ENCODE results near the gene TMEM135.
"Not testable (repeated sequence)": the region's sequence is repeated elsewhere in the genome, so short reads cannot be mapped to it uniquely, and the experiment has no call there.

TMEM135 gene

DNA sequence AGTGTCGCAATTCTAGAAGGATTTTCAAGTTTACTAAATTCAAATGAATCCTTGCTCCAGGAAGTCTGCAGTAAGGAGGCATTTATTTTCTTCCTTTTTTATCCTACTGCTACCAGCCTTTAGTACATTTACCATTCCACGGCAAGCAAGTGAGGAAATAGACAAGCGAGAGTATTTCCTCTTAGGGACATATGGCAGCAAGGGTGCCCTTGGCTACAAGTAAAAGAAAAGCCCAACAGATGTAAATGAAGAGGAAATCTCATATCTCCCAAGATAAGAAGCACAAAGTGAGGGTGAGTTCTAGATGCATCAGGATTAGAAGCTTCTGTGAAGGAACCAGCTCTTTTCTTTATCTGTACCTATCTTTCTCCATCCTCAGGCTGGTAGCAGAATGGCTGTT is 44.7 kb upstream of the TMEM135 start:
- H3K4me3 ChIP-seq (ENCODE audit: low read depth, low read length) = no peak overlapping the region
- DNase-seq = no peak
- H3K36me3 ChIP-seq = no peaks in the 10 kb centered on the region
- TF ChIP-seq, protein P1, sequence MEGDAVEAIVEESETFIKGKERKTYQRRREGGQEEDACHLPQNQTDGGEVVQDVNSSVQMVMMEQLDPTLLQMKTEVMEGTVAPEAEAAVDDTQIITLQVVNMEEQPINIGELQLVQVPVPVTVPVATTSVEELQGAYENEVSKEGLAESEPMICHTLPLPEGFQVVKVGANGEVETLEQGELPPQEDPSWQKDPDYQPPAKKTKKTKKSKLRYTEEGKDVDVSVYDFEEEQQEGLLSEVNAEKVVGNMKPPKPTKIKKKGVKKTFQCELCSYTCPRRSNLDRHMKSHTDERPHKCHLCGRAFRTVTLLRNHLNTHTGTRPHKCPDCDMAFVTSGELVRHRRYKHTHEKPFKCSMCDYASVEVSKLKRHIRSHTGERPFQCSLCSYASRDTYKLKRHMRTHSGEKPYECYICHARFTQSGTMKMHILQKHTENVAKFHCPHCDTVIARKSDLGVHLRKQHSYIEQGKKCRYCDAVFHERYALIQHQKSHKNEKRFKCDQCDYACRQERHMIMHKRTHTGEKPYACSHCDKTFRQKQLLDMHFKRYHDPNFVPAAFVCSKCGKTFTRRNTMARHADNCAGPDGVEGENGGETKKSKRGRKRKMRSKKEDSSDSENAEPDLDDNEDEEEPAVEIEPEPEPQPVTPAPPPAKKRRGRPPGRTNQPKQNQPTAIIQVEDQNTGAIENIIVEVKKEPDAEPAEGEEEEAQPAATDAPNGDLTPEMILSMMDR (IDR thresholded peaks at IDR 0.05; ENCODE audit: low read depth, low read length) = no peak
- no peaks in the 10 kb centered on the region for H3K9me3 ChIP-seq (ENCODE audit: severe bottlenecking)
- no peaks in the 10 kb centered on the region for H3K27me3 ChIP-seq (ENCODE audit: insufficient read depth, low read depth, severe bottlenecking)
- no peak overlapping the region for H3K27ac ChIP-seq

DNA sequence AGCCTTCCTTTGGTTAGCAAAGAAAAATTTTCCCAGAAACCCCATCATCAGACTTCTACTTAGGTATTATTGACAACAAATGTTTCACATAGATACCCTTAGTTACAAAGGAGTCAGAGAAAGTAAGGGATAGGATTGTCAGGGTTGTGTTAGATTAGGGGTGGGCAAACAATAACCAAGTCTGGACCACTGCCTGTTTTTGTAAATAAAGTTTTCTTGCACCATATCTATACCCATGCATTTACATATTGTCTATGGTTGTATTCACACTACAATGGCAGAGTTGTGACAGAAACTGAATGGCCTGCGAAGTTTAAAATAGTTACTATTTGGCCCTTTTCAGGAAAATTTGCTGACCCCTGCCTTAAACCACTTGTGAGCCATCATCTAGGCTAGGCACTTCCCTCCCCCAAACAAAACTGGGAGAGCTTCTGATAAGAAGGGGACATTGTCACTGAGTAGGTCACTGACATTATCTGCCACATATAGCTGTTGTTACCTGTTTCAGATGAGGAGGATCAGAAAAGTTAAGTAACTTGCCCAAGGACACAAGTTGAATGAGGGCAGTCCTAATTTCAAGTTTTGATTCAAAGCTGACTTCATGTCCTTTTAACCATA is 40.7 kb upstream of the TMEM135 start:
- H3K36me3 ChIP-seq = no peaks in the 10 kb centered on the region
- no peak for DNase-seq
- no peak overlapping the region for H3K4me3 ChIP-seq (ENCODE audit: low read depth, low read length)
- no peaks in the 10 kb centered on the region for H3K9me3 ChIP-seq (ENCODE audit: severe bottlenecking)
- no peak overlapping the region for H3K27ac ChIP-seq
- H3K27me3 ChIP-seq (ENCODE audit: insufficient read depth, low read depth, severe bottlenecking) = no peaks in the 10 kb centered on the region
- TF ChIP-seq, protein P1 (IDR thresholded peaks at IDR 0.05; ENCODE audit: low read depth, low read length) = no peak

DNA sequence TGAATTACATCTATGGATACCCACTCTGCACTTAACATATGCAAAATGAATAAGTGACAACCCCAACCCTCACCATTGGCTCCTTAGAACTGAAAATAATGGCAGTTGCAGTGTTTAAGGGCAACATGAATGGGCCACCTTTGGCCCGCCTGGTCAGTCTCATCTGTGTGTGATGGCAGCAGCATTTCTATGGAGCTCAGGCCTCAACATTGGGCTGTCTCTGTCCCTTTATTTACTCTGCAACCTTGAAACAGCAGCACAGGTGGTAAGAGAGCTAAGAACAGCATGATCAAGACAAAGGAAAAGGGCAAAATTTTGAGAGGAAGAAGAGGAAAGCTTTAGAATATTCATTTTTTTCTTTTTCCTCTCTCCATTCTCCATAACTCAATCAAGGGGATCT is 38.3 kb upstream of the TMEM135 start:
- H3K27ac ChIP-seq = no peak overlapping the region
- H3K36me3 ChIP-seq = no peaks in the 10 kb centered on the region
- no peaks in the 10 kb centered on the region for H3K27me3 ChIP-seq (ENCODE audit: insufficient read depth, low read depth, severe bottlenecking)
- H3K4me3 ChIP-seq (ENCODE audit: low read depth, low read length) = no peak overlapping the region
- TF ChIP-seq, protein P1 (IDR thresholded peaks at IDR 0.05; ENCODE audit: low read depth, low read length) = no peak
- no peak for DNase-seq
- no peaks in the 10 kb centered on the region for H3K9me3 ChIP-seq (ENCODE audit: severe bottlenecking)

DNA sequence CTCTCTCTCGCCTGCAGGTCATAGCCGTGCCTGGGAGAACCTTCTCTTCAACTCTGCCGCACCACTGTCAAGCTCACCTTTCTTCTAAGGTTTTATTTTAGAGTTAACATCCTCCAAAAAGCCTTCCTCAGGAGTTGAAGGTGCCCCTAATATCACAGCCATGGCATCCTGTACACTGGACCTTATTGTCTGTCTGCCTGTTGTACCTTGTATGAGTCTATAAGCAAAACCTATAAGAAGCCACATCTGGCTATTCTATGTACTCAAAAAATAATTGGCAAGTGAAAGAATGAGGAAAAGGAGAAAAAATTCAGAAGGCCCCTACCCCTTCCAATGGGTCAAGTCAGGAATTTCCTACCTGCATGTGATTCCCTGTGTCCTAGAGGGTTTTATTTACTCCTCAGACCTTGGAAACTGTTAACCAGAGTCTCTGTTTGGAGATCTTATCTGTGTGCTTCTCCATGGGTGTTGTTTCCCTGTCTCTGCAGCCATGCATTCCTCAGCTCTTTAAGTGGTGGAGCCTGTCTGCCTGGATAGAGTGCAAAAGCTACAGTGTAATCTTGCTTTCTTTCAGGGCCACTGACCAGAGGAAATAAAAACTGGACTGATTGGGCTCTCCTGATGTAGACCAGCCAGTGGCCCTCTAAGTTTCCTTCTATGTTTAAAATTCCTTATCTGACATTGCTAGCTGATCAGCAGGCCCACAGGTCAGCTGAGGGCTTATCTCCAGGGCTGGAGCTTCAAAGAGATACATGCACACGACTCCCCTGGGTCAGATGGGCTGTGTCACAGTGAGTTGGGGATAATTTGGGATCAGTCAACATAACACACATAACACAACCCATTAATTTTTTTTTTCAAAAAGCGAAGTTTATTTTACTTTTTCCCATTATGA is 37.6 kb upstream of the TMEM135 start:
- Histone ChIP-seq H3K9me3 (ENCODE audit: severe bottlenecking) (no peaks in the 10 kb centered on the region), H3K27me3 (ENCODE audit: insufficient read depth, low read depth, severe bottlenecking) (no peaks in the 10 kb centered on the region), H3K4me3 (ENCODE audit: low read depth, low read length) (no peak overlapping the region), H3K36me3 (no peaks in the 10 kb centered on the region), H3K27ac (no peak overlapping the region)
- TF ChIP-seq, protein P1 (IDR thresholded peaks at IDR 0.05; ENCODE audit: low read depth, low read length) = no peak
- DNase-seq = no peak

DNA sequence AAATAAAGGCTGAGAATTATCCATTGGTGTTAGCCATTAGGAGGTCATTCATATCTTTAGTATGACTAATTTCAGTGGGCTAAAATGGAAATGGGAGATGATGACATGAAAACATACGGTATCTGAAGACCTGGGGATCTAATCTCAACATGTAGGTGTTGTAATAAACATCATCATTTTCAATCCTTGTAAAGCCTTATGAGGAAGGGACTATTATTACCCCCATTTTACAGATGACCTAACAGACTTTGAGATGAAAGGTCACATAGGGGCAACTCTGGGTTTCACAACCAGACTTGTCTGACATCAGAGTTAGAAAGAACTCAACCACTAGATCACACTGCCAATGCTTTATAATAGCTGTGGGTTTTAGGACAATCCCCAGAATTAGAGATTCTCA is 34.8 kb upstream of the TMEM135 start:
- H3K4me3 ChIP-seq (ENCODE audit: low read depth, low read length) = no peak overlapping the region
- no peaks in the 10 kb centered on the region for H3K9me3 ChIP-seq (ENCODE audit: severe bottlenecking)
- no peak overlapping the region for H3K27ac ChIP-seq
- no peaks in the 10 kb centered on the region for H3K27me3 ChIP-seq (ENCODE audit: insufficient read depth, low read depth, severe bottlenecking)
- no peaks in the 10 kb centered on the region for H3K36me3 ChIP-seq
- TF ChIP-seq, protein P1 (IDR thresholded peaks at IDR 0.05; ENCODE audit: low read depth, low read length) = no peak
- no peak for DNase-seq

DNA sequence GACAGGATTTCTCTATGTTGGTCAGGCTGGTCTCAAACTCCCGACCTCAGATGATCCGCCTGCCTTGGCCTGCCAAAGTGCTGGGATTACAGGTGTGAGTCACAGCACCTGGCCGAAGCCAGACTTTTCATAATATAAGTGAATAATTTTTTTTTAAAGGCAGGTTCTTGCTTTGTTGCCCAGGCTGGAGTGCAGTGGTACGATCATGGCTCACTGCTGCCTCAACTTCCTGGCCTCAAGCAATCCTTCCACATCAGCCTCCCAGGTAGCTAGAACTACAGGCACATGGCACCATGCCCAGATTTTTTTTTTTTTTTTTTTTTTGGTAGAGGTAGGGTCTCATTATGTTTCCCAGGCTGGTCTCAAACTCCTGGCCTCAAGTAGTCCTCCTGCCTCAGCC is 33.5 kb upstream of the TMEM135 start:
- not testable (repeated sequence) for H3K4me3 ChIP-seq (ENCODE audit: low read depth, low read length); H3K36me3 ChIP-seq; H3K9me3 ChIP-seq (ENCODE audit: severe bottlenecking); H3K27me3 ChIP-seq (ENCODE audit: insufficient read depth, low read depth, severe bottlenecking); DNase-seq; H3K27ac ChIP-seq

Data from WERI-Rb-1 (cell line).